GM21717 (cell line): ENCODE measurements around the gene KRIT1.
"Not testable (repeated sequence)": the region's sequence is repeated elsewhere in the genome, so short reads cannot be mapped to it uniquely, and the experiment has no call there.

Source experiments
- ATAC-seq: cut with Tn5 transposase; IDR thresholded peaks from one replicate; pipeline ENCODE4 v1.9.1; 2021; ENCODE audit warnings: mild to moderate bottlenecking, moderate library complexity; ENCODE audit not compliant: unreplicated experiment

Gene KRIT1

GRCh38 chr7:92250603-92251002 lies 4.9 kb upstream of the KRIT1 start:
- no peak for ATAC-seq

- peak; percentile 31 for ATAC-seq
Observed at GRCh38 chr7:92246360-92247101, 817 bp upstream of the KRIT1 start.

- peak; percentile 10 for ATAC-seq
Observed at GRCh38 chr7:92244808-92245486, 767 bp downstream of the KRIT1 start.

GRCh38 chr7:92242972-92243371 lies 2.7 kb downstream of the KRIT1 start:
- ATAC-seq, result no peak

GRCh38 chr7:92230547-92230946 lies 15.2 kb downstream of the KRIT1 start:
- no peak for ATAC-seq

- no peak for ATAC-seq
Observed at GRCh38 chr7:92228742-92229141, 17.0 kb downstream of the KRIT1 start.

- no peak for ATAC-seq
Observed at GRCh38 chr7:92228100-92228499, 17.6 kb downstream of the KRIT1 start.

- ATAC-seq, result no peak
Observed at GRCh38 chr7:92226981-92227380, 18.7 kb downstream of the KRIT1 start.

GRCh38 chr7:92221766-92222165 lies 23.9 kb downstream of the KRIT1 start:
- ATAC-seq, result no peak

- ATAC-seq, result no peak
Observed at GRCh38 chr7:92206672-92207071, 39.0 kb downstream of the KRIT1 start.

- ATAC-seq, result no peak
Observed at GRCh38 chr7:92205987-92206386, 39.7 kb downstream of the KRIT1 start.

- no peak for ATAC-seq
Observed at GRCh38 chr7:92200791-92201190, 44.9 kb downstream of the KRIT1 start.

GRCh38 chr7:92192326-92192725 lies 53.4 kb downstream of the KRIT1 start:
- no peak for ATAC-seq

- ATAC-seq, result not testable (repeated sequence)
Observed at GRCh38 chr7:92189246-92189645, 56.5 kb downstream of the KRIT1 start.

- not testable (repeated sequence) for ATAC-seq
Observed at GRCh38 chr7:92184294-92184693, 61.4 kb downstream of the KRIT1 start.

- ATAC-seq, result peak; percentile 99
Observed at GRCh38 chr7:92178928-92179924, 66.5 kb downstream of the KRIT1 start, which contains the start of gene LRRD1. TSS of gene LRRD1 (minus strand) at chr7:92179142. CDS start at chr7:92165202, 13,940 bp downstream.

GRCh38 chr7:92177362-92177761 lies 68.4 kb downstream of the KRIT1 start:
- ATAC-seq, result no peak

GRCh38 chr7:92169529-92169928 lies 76.2 kb downstream of the KRIT1 start:
- not testable (repeated sequence) for ATAC-seq

GRCh38 chr7:92161271-92161670 lies 84.4 kb downstream of the KRIT1 start:
- ATAC-seq, result no peak

- ATAC-seq, result peak; percentile 83
Observed at GRCh38 chr7:92158660-92159575, 86.8 kb downstream of the KRIT1 start.
